ENCODE results near the gene HNRNPUL1. TPM values are rescaled to one million over a fixed set of nuclear protein-coding genes. Genes with fewer than 3 reads are reported as not detected.

HNRNPUL1 gene
- total and polyA plus RNA-seq, 9 of the 15 experiments (the other 6 are each of a cell fraction or from before 2014, with no cell fraction given): 7.3 to 211 (median 85.0) TPM

GRCh38 chr19:41350735-41351338 is 86.7 kb downstream of the HNRNPUL1 start (continued):
- TF ChIP-seq SFPQ (IDR thresholded peaks at IDR 0.05; ENCODE audit: low read depth, low read length): no peak
- 0 out of 2 replicates have a peak, but pooled peaks have one; percentile 16 for TF ChIP-seq BHLHE40 (IDR thresholded peaks at IDR 0.05; ENCODE audit: low read length)
- peak in 1 of 2 experiments; percentile 27; a peak in 1 of 4 replicates for TF ChIP-seq NONO (IDR thresholded peaks at IDR 0.05; ENCODE audit: low read depth in 2 of 2, low read length in 1 of 2)
- no peak for TF ChIP-seq FOXJ2 (tag; IDR thresholded peaks at IDR 0.05)
- TF ChIP-seq MNT (conservative IDR thresholded peaks at IDR 0.05): peak; percentile 94 to 97

Data from K562 (cell line).